ENCODE data around the gene CITED1. TPM values are rescaled to one million over a fixed set of nuclear protein-coding genes. Genes with fewer than 3 reads are reported as not detected.

CITED1 gene
- total and polyA plus RNA-seq, 2 donors (not counting 1 experiment from before 2014, with no cell fraction given) = 0.17 TPM; not detected in 1

DNA sequence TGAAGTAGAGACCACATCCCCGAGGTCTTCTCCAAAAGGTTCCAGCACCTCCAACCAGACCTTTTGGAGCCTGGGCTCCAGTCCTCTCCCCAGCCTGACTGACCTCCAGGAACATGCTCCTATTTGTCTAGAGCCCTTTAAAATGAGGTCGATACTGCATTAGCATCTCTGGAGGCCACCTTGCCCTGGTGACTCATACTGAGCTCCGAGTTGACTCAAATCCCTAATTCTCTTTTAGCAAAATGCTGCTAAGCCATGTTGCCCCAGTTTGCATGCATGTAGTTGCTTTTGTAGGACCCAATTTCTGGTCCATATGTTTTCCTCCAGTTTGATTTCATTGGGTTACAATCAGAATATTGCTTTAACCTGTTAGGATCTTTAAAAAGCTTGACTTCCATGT is 43.5 kb upstream of the CITED1 start:
- TF ChIP-seq EZH2 (IDR thresholded peaks at IDR 0.05; ENCODE audit: low read length, missing control alignments) (no peak), CTCF (conservative IDR thresholded peaks at IDR 0.05 in 1 of 2, IDR thresholded peaks at IDR 0.05 in 1 of 2; ENCODE audit: low read depth in 1 of 2, low read length in 2 of 2) (no peak)
- H3K4me3 ChIP-seq (replicated peaks in 1 of 4; ENCODE audit: control extremely low read depth in 1 of 4, insufficient read depth in 1 of 4, low read depth in 3 of 4, low read length in 4 of 4) = no peak overlapping the region

DNA sequence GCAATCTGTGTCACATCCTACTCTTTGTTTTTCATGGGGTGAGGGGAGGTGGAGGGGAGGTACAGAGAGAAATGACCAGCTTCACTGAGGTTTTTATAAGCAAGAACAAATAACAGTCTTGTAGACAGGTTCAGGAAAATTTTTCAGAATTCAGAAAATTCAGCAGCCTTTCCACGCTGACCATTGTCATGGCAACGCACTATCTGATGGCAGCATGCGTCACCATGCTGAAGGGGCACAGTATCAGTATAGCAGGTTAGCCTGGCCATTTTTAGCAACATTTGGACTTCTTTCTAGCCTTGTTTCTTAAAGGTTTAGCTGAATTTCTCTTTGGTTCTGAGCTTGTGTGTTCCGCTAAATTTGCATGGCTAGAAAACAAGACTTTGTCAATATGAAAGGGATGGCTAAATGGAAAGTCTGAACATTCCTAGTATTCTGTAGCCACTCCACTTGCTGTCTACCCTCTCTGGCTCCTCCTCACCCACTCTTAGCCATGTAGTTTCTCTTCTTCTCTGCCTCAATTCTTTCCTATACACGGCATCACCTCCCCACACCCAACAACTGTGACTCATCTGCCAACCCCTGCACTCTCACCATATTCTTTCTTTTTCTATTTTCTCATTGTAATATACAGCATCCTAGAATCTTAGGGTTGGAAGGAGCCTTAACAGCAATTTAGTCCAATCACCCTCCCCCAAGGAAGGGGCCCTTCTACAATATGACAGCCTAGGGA is 42.7 kb upstream of the CITED1 start:
- TF ChIP-seq EZH2 (IDR thresholded peaks at IDR 0.05; ENCODE audit: low read length, missing control alignments) (no peak), CTCF (conservative IDR thresholded peaks at IDR 0.05 in 1 of 2, IDR thresholded peaks at IDR 0.05 in 1 of 2; ENCODE audit: low read depth in 1 of 2, low read length in 2 of 2) (no peak)
- no peak overlapping the region for H3K27ac ChIP-seq (ENCODE audit: insufficient read depth, low read length)
- no peak overlapping the region for H3K4me3 ChIP-seq (replicated peaks in 1 of 4; ENCODE audit: control extremely low read depth in 1 of 4, insufficient read depth in 1 of 4, low read depth in 3 of 4, low read length in 4 of 4)
- H3K9ac ChIP-seq (ENCODE audit: insufficient read depth, low read length) = no peak overlapping the region
- no peaks in the 10 kb centered on the region for H3K36me3 ChIP-seq (ENCODE audit: control insufficient read depth, insufficient read depth, low read length)
- DNase-seq (ENCODE audit: low read depth in 2 of 2) = no peak
- no peaks in the 10 kb centered on the region for H3K27me3 ChIP-seq (ENCODE audit: control insufficient read depth, insufficient read depth, low read length)
- no peaks in the 10 kb centered on the region for H3K4me1 ChIP-seq (ENCODE audit: control insufficient read depth, extremely low read depth, insufficient read depth, low read length)
- H3K4me2 ChIP-seq (ENCODE audit: extremely low read depth, insufficient read depth, low read length) = no peak overlapping the region
- no peaks in the 10 kb centered on the region for H4K20me1 ChIP-seq (ENCODE audit: control insufficient read depth, extremely low read depth, insufficient read depth, low read length)
- no peaks in the 10 kb centered on the region for H3K79me2 ChIP-seq (ENCODE audit: control insufficient read depth, insufficient read depth, low read length)
- no peak overlapping the region for H2AFZ ChIP-seq (ENCODE audit: low read length)
- no peaks in the 10 kb centered on the region for H3K9me3 ChIP-seq (ENCODE audit: control insufficient read depth, insufficient read depth, low read depth, low read length)

More for the DNA sequence above, 43.5 kb upstream of the CITED1 start:
- Histone ChIP-seq H3K36me3 (ENCODE audit: control insufficient read depth, insufficient read depth, low read length) (no peaks in the 10 kb centered on the region), H4K20me1 (ENCODE audit: control insufficient read depth, extremely low read depth, insufficient read depth, low read length) (no peaks in the 10 kb centered on the region), H3K9me3 (ENCODE audit: control insufficient read depth, insufficient read depth, low read depth, low read length) (no peaks in the 10 kb centered on the region), H3K4me1 (ENCODE audit: control insufficient read depth, extremely low read depth, insufficient read depth, low read length) (no peaks in the 10 kb centered on the region), H3K4me2 (ENCODE audit: extremely low read depth, insufficient read depth, low read length) (no peak overlapping the region), H3K27me3 (ENCODE audit: control insufficient read depth, insufficient read depth, low read length) (no peaks in the 10 kb centered on the region), H2AFZ (ENCODE audit: low read length) (no peak overlapping the region), H3K9ac (ENCODE audit: insufficient read depth, low read length) (no peak overlapping the region), H3K27ac (ENCODE audit: insufficient read depth, low read length) (no peak overlapping the region), H3K79me2 (ENCODE audit: control insufficient read depth, insufficient read depth, low read length) (no peaks in the 10 kb centered on the region)
- no peak for DNase-seq (ENCODE audit: low read depth in 2 of 2)

GRCh38 chrX:72347366-72347765 is 41.7 kb upstream of the CITED1 start:
- Histone ChIP-seq H4K20me1 (ENCODE audit: control insufficient read depth, extremely low read depth, insufficient read depth, low read length) (no peaks in the 10 kb centered on the region), H3K4me3 (replicated peaks in 1 of 4; ENCODE audit: control extremely low read depth in 1 of 4, insufficient read depth in 1 of 4, low read depth in 3 of 4, low read length in 4 of 4) (no peak overlapping the region), H3K27me3 (ENCODE audit: control insufficient read depth, insufficient read depth, low read length) (no peaks in the 10 kb centered on the region), H2AFZ (ENCODE audit: low read length) (no peak overlapping the region), H3K79me2 (ENCODE audit: control insufficient read depth, insufficient read depth, low read length) (no peaks in the 10 kb centered on the region), H3K36me3 (ENCODE audit: control insufficient read depth, insufficient read depth, low read length) (no peaks in the 10 kb centered on the region), H3K9me3 (ENCODE audit: control insufficient read depth, insufficient read depth, low read depth, low read length) (no peaks in the 10 kb centered on the region), H3K4me1 (ENCODE audit: control insufficient read depth, extremely low read depth, insufficient read depth, low read length) (no peaks in the 10 kb centered on the region), H3K27ac (ENCODE audit: insufficient read depth, low read length) (no peak overlapping the region), H3K9ac (ENCODE audit: insufficient read depth, low read length) (no peak overlapping the region), H3K4me2 (ENCODE audit: extremely low read depth, insufficient read depth, low read length) (no peak overlapping the region)
- no peak for TF ChIP-seq EZH2 (IDR thresholded peaks at IDR 0.05; ENCODE audit: low read length, missing control alignments)
- TF ChIP-seq CTCF (conservative IDR thresholded peaks at IDR 0.05 in 1 of 2, IDR thresholded peaks at IDR 0.05 in 1 of 2; ENCODE audit: low read depth in 1 of 2, low read length in 2 of 2) = no peak
- no peak for DNase-seq (ENCODE audit: low read depth in 2 of 2)
